Measurements from ENCODE around the gene TARBP1.

Gene TARBP1

DNA sequence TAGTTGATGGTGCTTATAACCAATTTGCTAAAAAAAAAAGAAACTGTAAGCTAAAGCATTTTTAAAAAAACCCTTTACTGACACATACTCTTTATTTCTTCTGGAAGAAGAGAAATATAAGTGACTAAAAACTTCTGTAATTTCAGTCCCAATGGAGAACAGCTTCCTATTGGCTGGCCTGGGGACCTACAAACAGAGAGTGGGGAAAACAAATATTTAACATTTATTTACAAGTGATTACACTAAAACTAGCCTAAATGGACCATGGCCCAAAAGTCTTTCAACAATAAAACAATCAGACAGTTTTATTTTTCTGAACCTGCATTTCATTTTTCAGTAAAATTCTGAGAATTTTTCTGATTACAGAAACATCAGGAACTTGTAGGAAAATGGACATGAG is 15.2 kb downstream of the TARBP1 start:
- H3K4me1 ChIP-seq (ENCODE audit: control insufficient read depth, insufficient read depth, low read length, unreplicated experiment) = no peaks in the 10 kb centered on the region
- no peak overlapping the region for H3K4me3 ChIP-seq (ENCODE audit: low read depth, low read length)
- no peaks in the 10 kb centered on the region for H3K79me2 ChIP-seq (ENCODE audit: control insufficient read depth, insufficient read depth, low read length, unreplicated experiment)
- no peaks in the 10 kb centered on the region for H3K27me3 ChIP-seq (ENCODE audit: insufficient read depth, low read length)
- peaks cover 12% of the 10 kb centered on the region; the same call in 1 of the 2 replicates for H3K36me3 ChIP-seq (ENCODE audit: insufficient read depth, low read length)
- H3K27ac ChIP-seq (ENCODE audit: low read depth, low read length) = no peak overlapping the region
- no peak overlapping the region for H2AFZ ChIP-seq (ENCODE audit: low read length, unreplicated experiment)

DNA sequence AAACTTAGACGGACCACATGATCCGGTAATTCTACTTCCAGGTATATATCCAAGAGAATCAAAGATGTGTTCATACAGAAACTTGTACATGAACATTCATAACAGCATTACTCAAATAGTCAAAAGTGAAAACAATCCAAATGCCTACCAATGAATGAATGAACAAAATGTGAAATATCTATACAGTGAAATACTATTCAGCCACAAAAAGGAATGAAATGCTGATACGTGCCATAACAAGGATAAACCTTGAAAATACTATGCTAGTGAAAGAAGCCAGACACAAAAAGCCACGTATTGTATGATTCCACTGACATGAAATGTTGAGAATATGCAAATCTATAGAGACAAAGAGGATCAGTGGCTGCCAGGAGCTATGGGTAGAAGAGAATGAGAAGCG is 18.3 kb downstream of the TARBP1 start:
- H3K79me2 ChIP-seq (ENCODE audit: control insufficient read depth, insufficient read depth, low read length, unreplicated experiment) = no peaks in the 10 kb centered on the region
- H3K27me3 ChIP-seq (ENCODE audit: insufficient read depth, low read length) = no peaks in the 10 kb centered on the region
- no peak overlapping the region for H3K27ac ChIP-seq (ENCODE audit: low read depth, low read length)
- H2AFZ ChIP-seq (ENCODE audit: low read length, unreplicated experiment) = no peak overlapping the region
- H3K4me3 ChIP-seq (ENCODE audit: low read depth, low read length) = no peak overlapping the region
- H3K4me1 ChIP-seq (ENCODE audit: control insufficient read depth, insufficient read depth, low read length, unreplicated experiment) = no peaks in the 10 kb centered on the region
- H3K36me3 ChIP-seq (ENCODE audit: insufficient read depth, low read length) = 0 out of 2 replicates have a peak, but pooled peaks cover 4% of the 10 kb centered on the region

DNA sequence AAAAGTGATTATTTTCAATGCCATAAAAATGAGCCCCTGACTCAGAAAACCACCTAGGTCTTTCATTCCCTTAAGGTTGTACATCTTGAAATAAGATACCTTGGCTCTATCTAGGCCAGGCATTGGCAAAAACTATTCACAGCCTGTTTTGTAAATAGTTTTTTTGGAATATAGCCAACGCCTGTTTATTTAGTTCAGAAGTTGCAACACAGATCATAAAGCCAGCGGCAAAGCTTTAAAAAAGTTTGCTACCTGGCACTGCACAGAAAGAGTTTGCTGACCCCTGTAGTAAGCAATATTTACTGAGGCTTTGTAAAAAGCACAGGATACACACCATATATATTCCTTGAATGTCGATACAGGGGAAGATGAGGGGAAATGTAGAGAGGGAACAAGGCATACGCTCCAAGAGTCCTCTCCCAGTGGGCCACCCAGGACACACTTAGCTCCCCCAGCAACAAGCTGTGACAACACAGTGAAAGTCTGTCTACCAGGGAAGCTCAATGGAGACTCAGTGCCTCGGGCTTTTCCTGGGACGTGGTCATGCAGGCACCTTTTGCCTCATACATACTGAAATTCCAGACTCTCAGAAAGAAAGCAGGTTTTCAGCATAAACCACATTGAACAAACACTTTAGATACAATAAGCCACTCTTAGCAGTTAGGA is 20.5 kb downstream of the TARBP1 start:
- Histone ChIP-seq H3K27ac (ENCODE audit: low read depth, low read length) (no peak overlapping the region), H3K27me3 (ENCODE audit: insufficient read depth, low read length) (no peaks in the 10 kb centered on the region), H3K79me2 (ENCODE audit: control insufficient read depth, insufficient read depth, low read length, unreplicated experiment) (no peaks in the 10 kb centered on the region), H3K36me3 (ENCODE audit: insufficient read depth, low read length) (no peaks in the 10 kb centered on the region; the same call in 1 of the 2 replicates), H3K4me3 (ENCODE audit: low read depth, low read length) (no peak overlapping the region), H2AFZ (ENCODE audit: low read length, unreplicated experiment) (no peak overlapping the region), H3K4me1 (ENCODE audit: control insufficient read depth, insufficient read depth, low read length, unreplicated experiment) (no peaks in the 10 kb centered on the region)

DNA sequence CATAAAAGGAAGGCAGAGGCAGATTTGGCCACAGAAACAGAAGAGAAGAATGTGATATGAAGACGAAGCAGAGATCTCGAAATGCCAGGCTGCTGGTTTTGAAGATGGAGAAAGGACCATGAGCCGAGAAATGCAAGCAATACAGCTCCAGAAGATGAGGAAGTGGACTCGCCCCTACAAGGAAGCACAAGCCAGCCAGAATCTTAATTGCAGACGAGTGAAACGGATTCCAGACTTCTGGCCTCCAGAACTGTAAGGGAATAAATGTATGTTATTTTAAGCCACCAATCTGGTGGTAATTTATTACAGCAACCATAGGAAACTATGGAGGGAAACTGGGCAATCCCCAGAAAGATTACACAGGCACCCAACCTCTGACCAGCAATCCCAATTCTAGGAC is 24.1 kb downstream of the TARBP1 start:
- H3K27ac ChIP-seq (ENCODE audit: low read depth, low read length) = no peak overlapping the region

DNA sequence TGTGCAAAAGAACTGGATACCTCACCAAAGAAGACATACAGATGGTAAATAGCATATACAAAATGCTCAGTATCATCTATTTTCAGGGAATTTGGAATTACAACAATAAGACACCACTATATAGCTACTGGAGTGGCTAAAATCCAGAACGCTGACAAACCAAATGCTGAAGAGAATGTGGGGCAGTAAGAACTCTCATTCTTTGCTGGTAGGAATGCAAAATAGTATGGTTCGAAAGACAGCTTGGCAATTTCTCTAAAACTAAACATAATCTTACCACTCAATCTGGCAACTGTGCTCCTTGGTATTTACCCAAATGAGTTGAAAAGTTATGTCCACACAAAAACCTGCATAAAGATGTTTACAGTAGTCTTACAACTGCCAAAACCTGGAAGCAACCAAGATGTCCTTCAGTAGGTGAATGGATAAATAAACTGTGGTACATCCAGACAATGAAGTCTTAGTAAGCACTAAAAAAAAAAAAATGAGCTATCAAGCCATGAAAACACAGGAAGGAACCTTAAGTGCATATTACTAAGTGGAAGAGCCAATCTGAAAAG is 26.5 kb downstream of the TARBP1 start:
- Histone ChIP-seq H3K27me3 (ENCODE audit: insufficient read depth, low read length) (no peaks in the 10 kb centered on the region), H3K4me3 (ENCODE audit: low read depth, low read length) (no peak overlapping the region), H2AFZ (ENCODE audit: low read length, unreplicated experiment) (no peak overlapping the region), H3K4me1 (ENCODE audit: control insufficient read depth, insufficient read depth, low read length, unreplicated experiment) (no peaks in the 10 kb centered on the region), H3K36me3 (ENCODE audit: insufficient read depth, low read length) (peaks cover 5% of the 10 kb centered on the region; the same call in 1 of the 2 replicates), H3K79me2 (ENCODE audit: control insufficient read depth, insufficient read depth, low read length, unreplicated experiment) (no peaks in the 10 kb centered on the region), H3K27ac (ENCODE audit: low read depth, low read length) (no peak overlapping the region)

More for the DNA sequence above, 24.1 kb downstream of the TARBP1 start:
- Histone ChIP-seq H2AFZ (ENCODE audit: low read length, unreplicated experiment) (no peak overlapping the region), H3K4me3 (ENCODE audit: low read depth, low read length) (no peak overlapping the region), H3K4me1 (ENCODE audit: control insufficient read depth, insufficient read depth, low read length, unreplicated experiment) (no peaks in the 10 kb centered on the region), H3K79me2 (ENCODE audit: control insufficient read depth, insufficient read depth, low read length, unreplicated experiment) (no peaks in the 10 kb centered on the region), H3K27me3 (ENCODE audit: insufficient read depth, low read length) (no peaks in the 10 kb centered on the region), H3K36me3 (ENCODE audit: insufficient read depth, low read length) (no peaks in the 10 kb centered on the region; the same call in 1 of the 2 replicates)

DNA sequence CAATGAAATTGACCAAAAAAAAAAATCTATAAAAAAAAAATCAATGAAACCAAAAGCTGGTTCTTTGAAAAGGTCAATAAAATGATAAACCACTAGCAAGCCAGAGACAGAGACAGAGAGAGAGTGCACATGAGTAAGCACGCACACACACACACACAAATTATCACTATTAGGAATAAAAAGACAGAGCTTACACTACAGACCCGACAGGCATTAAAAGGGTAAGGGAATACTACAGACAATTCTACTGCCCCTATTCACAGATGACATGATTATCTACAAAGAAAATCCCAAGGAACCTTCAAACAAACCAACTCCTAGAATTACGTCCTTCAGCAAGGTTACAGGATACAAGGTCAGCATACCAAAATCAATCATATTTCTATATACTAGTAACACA is 38.6 kb downstream of the TARBP1 start:
- H3K4me1 ChIP-seq (ENCODE audit: control insufficient read depth, insufficient read depth, low read length, unreplicated experiment) = no peaks in the 10 kb centered on the region
- H3K79me2 ChIP-seq (ENCODE audit: control insufficient read depth, insufficient read depth, low read length, unreplicated experiment) = no peaks in the 10 kb centered on the region
- H3K27ac ChIP-seq (ENCODE audit: low read depth, low read length) = no peak overlapping the region
- no peak overlapping the region for H2AFZ ChIP-seq (ENCODE audit: low read length, unreplicated experiment)
- no peaks in the 10 kb centered on the region for H3K27me3 ChIP-seq (ENCODE audit: insufficient read depth, low read length)
- H3K4me3 ChIP-seq (ENCODE audit: low read depth, low read length) = no peak overlapping the region
- H3K36me3 ChIP-seq (ENCODE audit: insufficient read depth, low read length) = peaks cover 33% of the 10 kb centered on the region

DNA sequence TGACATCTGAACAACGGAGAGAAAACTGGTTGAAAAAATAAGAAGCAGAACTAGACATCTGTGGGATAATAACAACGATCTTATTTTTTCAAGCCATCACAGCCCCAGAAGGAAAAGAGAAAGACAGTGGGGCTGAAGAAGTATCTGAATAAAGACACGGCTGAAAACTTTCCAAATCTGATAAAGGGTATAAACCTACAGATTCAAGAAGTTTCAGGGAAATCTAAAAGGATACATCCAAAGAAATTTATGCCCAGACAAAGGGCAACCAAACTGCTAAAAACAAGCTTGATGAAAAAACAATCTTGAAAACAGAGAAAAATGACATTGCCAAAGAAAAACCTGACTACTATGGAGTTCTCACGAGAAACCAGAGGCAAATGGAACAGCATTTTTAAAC is 40.4 kb downstream of the TARBP1 start:
- H3K27me3 ChIP-seq (ENCODE audit: insufficient read depth, low read length) = no peaks in the 10 kb centered on the region
- no peaks in the 10 kb centered on the region for H3K79me2 ChIP-seq (ENCODE audit: control insufficient read depth, insufficient read depth, low read length, unreplicated experiment)
- no peak overlapping the region for H3K27ac ChIP-seq (ENCODE audit: low read depth, low read length)
- H3K4me3 ChIP-seq (ENCODE audit: low read depth, low read length) = no peak overlapping the region
- peaks cover 33% of the 10 kb centered on the region for H3K36me3 ChIP-seq (ENCODE audit: insufficient read depth, low read length)
- no peak overlapping the region for H2AFZ ChIP-seq (ENCODE audit: low read length, unreplicated experiment)
- H3K4me1 ChIP-seq (ENCODE audit: control insufficient read depth, insufficient read depth, low read length, unreplicated experiment) = peaks cover 5% of the 10 kb centered on the region

DNA sequence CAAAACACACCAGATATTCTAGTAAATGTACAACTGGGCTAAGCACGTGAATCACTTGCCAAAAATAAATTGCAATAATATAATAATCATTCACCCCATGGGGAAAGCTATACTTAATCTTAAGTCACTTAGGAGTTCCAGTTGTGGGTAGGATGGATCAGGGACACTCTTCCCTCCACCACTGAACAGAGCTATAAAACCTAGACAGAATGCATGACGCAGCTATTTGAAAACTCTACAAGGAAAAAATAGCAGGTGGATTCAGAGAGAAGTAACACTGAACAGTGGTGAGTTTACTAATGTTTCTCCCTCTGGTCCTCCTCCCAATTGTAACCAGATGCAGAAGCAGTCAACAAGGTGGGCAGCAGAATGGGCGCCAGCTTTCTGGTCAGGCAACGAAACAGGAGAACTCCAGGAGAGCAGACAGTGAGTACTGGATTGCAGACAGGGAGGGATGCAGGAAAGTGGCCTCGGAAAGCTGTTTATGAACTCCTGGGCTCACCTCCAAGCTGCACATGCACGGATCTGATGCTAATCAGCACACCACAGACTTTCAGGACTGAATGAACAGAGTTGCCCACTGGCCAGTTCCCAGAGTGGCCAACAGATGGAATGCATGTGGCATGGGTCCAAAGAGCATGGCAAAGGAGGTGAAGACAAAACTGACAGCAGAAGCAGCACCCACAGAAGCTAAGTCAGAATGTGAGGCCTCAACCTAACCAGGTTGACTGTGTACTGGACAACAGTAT is 41.4 kb downstream of the TARBP1 start:
- Histone ChIP-seq H3K4me1 (ENCODE audit: control insufficient read depth, insufficient read depth, low read length, unreplicated experiment) (peaks cover 9% of the 10 kb centered on the region), H3K4me3 (ENCODE audit: low read depth, low read length) (no peak overlapping the region), H3K36me3 (ENCODE audit: insufficient read depth, low read length) (peaks cover 33% of the 10 kb centered on the region), H3K27ac (ENCODE audit: low read depth, low read length) (no peak overlapping the region), H3K27me3 (ENCODE audit: insufficient read depth, low read length) (no peaks in the 10 kb centered on the region), H2AFZ (ENCODE audit: low read length, unreplicated experiment) (no peak overlapping the region), H3K79me2 (ENCODE audit: control insufficient read depth, insufficient read depth, low read length, unreplicated experiment) (no peaks in the 10 kb centered on the region)

DNA sequence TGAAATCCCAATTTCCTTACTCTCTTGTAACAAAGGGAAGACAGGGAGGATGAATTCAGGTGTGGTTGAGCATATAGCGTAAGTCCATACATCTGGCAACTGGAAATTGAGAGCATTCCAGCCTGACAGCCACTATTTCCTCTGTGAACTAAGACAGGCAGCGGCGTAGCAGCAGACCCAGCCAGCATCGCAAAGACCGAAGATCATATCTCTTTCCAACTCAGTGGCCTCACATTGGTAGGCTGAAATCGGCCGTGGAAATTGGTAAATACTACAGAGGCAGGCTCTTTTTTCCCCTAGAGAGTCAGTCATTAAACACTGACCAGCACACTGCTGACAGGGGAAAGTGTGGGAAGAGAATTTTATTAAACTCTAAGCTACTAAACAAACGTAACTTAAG is 43.4 kb downstream of the TARBP1 start:
- Histone ChIP-seq H3K4me3 (ENCODE audit: low read depth, low read length) (no peak overlapping the region), H3K4me1 (ENCODE audit: control insufficient read depth, insufficient read depth, low read length, unreplicated experiment) (peaks cover 9% of the 10 kb centered on the region), H2AFZ (ENCODE audit: low read length, unreplicated experiment) (no peak overlapping the region), H3K36me3 (ENCODE audit: insufficient read depth, low read length) (peaks cover 21% of the 10 kb centered on the region), H3K27me3 (ENCODE audit: insufficient read depth, low read length) (no peaks in the 10 kb centered on the region), H3K79me2 (ENCODE audit: control insufficient read depth, insufficient read depth, low read length, unreplicated experiment) (no peaks in the 10 kb centered on the region), H3K27ac (ENCODE audit: low read depth, low read length) (no peak overlapping the region)

DNA sequence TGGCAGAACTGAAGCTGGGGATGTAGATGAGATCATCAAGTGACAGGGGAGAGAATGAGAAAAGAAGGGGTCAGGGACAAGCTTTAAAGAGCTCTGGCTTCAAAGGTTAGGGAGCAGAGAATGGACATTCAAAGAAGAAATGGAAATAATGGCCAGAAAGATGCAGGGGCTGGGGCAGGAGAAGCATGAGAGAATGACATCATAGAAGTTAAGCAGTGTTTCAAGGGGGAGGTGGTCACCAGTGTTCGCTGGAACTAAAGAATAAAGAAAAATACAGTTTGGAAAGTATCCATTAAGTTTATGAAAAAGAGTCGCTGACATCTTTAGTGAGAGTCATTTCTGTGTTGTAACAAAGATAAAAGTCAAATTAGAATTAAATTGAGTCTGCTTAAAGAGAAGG is 44.3 kb downstream of the TARBP1 start:
- H3K36me3 ChIP-seq (ENCODE audit: insufficient read depth, low read length) = peaks cover 12% of the 10 kb centered on the region
- H3K79me2 ChIP-seq (ENCODE audit: control insufficient read depth, insufficient read depth, low read length, unreplicated experiment) = no peaks in the 10 kb centered on the region
- H3K4me1 ChIP-seq (ENCODE audit: control insufficient read depth, insufficient read depth, low read length, unreplicated experiment) = peaks cover 9% of the 10 kb centered on the region
- H3K4me3 ChIP-seq (ENCODE audit: low read depth, low read length) = no peak overlapping the region
- no peak overlapping the region for H2AFZ ChIP-seq (ENCODE audit: low read length, unreplicated experiment)
- H3K27ac ChIP-seq (ENCODE audit: low read depth, low read length) = no peak overlapping the region
- H3K27me3 ChIP-seq (ENCODE audit: insufficient read depth, low read length) = no peaks in the 10 kb centered on the region
